Uterus (tissue), 4 donors: Measurements from ENCODE around the gene LCN6. TPM values are rescaled to one million over a fixed set of nuclear protein-coding genes. Genes with fewer than 3 reads are reported as not detected.

ENCODE experiments used
- DNase-seq, 2 donors: peaks; one replicate each; pipeline ENCODE4 v3.0.0-alpha.2; 2019 to 2020
- H3K27ac ChIP-seq, 2 donors: fragments of 200-600 bp; sonication (generic); 1 replicate in 1 of 2; 2 replicates in 1 of 2; pipeline ENCODE4 v1.5.1; 2016 to 2018
- H3K27me3 ChIP-seq, 2 donors: fragments of 200-600 bp; sonication (generic); one replicate each; pipeline ENCODE4 v1.5.1; 2018 to 2019; ENCODE audit warnings: control low read depth in 1 of 2
- H3K36me3 ChIP-seq, 2 donors: fragments of 200-600 bp; sonication (generic); one replicate each; pipeline ENCODE4 v1.5.1; 2019; ENCODE audit warnings: control low read depth in 1 of 2
- H3K4me1 ChIP-seq, 2 donors: fragments of 200-600 bp; sonication (generic); one replicate each; pipeline ENCODE4 v1.5.1; 2018 to 2019; ENCODE audit warnings: control low read depth in 1 of 2
- H3K4me3 ChIP-seq, 2 donors: fragments of 200-600 bp; sonication (generic); 1 replicate in 1 of 2; 2 replicates in 1 of 2; pipeline ENCODE4 v1.5.1; 2018 to 2019; ENCODE audit warnings: mild to moderate bottlenecking in 1 of 2
- H3K9me3 ChIP-seq, 2 donors: fragments of 200-600 bp; sonication (generic); one replicate each; pipeline ENCODE4 v1.5.1; 2019; ENCODE audit warnings: control low read depth in 1 of 2
- POLR2A ChIP-seq, 2 donors: fragments of 450-650 bp; IDR thresholded peaks; one replicate each; pipeline ENCODE4 v1.6.1; 2016; ENCODE audit warnings: antibody characterized with exemption in 2 of 2, mild to moderate bottlenecking in 1 of 2, moderate library complexity in 1 of 2
- intact Hi-C: fragments of 100-400 bp; cut with DNase I; formaldehyde crosslinking; loops from one replicate; pipeline ENCODE4 v1.15.1; 2023; ENCODE audit warnings: low total_unique reads
- total RNA-seq, 4 donors: library from RNA; depleted of rRNA in 3 of 4; stranded (reverse); fragments of >200 nt in 3 of 4; gene quantifications; one replicate each; pipeline versions ENCODE4 v1.1.0 to v1.2.4, GENCODE V29; 2014 to 2023
- TF ChIP-seq, protein P1 (sequence below), 4 experiments: fragments of 200-600 bp in 2 of 4; fragments of 450-650 bp in 2 of 4; sonication (generic) in 2 of 4; IDR thresholded peaks; one replicate each; pipeline ENCODE4 v1.5.1; 2016 to 2019; ENCODE audit warnings: antibody characterized with exemption in 4 of 4, mild to moderate bottlenecking in 2 of 4, moderate library complexity in 1 of 4
- donor health status: DM: yes; HTN: yes; CAD: no.

LCN6 gene
- total RNA-seq, 4 donors from 2014 or later: 1.2 to 164 (median 89.7) TPM

DNA sequence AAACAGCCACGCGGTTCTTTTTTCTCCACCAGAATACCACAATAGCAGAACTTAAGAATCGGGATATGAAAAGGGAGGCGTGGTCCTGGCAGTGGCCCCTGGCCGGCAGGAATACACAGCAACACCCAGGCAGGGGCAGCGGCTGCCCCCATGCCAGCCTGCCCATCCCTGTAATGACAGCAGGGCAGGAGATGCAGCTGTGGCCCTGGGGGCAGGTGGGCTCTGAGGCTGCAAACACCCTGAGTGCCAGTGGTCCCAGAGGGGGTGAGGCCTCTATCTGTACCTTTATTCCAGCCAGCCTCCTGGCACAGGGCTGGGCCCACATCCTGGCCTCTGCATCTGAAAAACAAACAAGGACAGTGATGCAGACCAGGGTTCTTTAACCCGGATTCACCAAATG lies 23.6 kb downstream of the LCN6 start:
- intact Hi-C loops: no loop called here
- H3K27ac ChIP-seq: no peak overlapping the region

DNA sequence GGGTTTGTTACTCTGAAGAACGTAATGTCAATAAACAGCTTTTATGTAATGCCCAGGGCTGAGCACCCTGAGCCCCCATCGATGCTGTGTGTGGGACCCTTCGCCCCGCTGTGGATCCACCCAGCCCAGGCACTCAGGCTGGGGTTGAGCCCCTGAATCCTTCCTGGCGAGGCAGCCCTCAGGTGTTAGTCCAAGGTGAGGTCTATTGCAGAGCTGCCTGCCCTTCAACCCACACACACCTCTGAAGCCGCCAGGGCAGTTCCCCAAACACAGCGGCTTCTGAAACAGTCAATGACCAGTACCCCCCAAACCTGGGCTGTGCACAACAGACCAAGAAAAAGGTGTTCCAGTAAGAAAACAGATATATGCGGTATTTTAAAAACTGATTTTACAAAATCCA lies 24.3 kb downstream of the LCN6 start:
- Histone ChIP-seq H3K36me3 (no peaks in the 10 kb centered on the region), H3K4me1 (peaks cover 0 to 21% of the 10 kb centered on the region in 2 donors)
- intact Hi-C loops: no loop called here

More for the DNA sequence above, 23.6 kb downstream of the LCN6 start:
- no peak overlapping the region for H3K4me3 ChIP-seq
- no peaks in the 10 kb centered on the region for H3K36me3 ChIP-seq
- TF ChIP-seq POLR2A (IDR thresholded peaks at IDR 0.05): no peak
- TF ChIP-seq, protein P1, sequence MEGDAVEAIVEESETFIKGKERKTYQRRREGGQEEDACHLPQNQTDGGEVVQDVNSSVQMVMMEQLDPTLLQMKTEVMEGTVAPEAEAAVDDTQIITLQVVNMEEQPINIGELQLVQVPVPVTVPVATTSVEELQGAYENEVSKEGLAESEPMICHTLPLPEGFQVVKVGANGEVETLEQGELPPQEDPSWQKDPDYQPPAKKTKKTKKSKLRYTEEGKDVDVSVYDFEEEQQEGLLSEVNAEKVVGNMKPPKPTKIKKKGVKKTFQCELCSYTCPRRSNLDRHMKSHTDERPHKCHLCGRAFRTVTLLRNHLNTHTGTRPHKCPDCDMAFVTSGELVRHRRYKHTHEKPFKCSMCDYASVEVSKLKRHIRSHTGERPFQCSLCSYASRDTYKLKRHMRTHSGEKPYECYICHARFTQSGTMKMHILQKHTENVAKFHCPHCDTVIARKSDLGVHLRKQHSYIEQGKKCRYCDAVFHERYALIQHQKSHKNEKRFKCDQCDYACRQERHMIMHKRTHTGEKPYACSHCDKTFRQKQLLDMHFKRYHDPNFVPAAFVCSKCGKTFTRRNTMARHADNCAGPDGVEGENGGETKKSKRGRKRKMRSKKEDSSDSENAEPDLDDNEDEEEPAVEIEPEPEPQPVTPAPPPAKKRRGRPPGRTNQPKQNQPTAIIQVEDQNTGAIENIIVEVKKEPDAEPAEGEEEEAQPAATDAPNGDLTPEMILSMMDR (IDR thresholded peaks at IDR 0.05): no peak
- H3K9me3 ChIP-seq: no peaks in the 10 kb centered on the region
- no peak for DNase-seq
- H3K27me3 ChIP-seq: no peaks in the 10 kb centered on the region
- H3K4me1 ChIP-seq: peaks cover 0 to 20% of the 10 kb centered on the region in 2 donors

DNA sequence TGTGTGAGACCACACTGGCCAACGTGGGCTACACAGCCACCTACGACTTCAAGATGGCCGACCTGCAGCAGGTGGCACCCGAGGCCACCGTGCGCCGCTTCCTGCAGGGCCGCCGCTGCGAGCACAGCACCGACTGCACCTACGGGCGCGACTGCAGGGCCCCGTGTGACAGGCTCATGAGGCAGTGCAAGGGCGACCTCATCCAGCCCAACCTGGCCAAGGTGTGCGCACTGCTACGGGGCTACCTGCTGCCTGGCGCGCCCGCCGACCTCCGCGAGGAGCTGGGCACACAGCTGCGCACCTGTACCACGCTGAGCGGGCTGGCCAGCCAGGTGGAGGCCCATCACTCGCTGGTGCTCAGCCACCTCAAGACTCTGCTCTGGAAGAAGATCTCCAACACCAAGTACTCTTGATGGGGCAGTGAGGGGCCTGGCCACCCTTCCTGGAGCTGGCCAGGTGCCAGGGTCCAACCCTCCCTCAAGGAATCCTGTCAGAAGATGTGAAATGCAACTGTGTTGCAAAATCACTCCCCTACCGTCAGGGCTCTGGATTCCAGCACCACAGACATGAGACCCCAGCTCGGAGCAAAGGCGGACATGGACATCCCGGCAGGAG lies 24.9 kb downstream of the LCN6 start:
- intact Hi-C loops: no loop called here
- Histone ChIP-seq H3K9me3 (no peaks in the 10 kb centered on the region), H3K27ac (no peak overlapping the region), H3K27me3 (no peaks in the 10 kb centered on the region), H3K4me1 (peaks cover 0 to 21% of the 10 kb centered on the region in 2 donors), H3K4me3 (no peak overlapping the region), H3K36me3 (no peaks in the 10 kb centered on the region)
- TF ChIP-seq, protein P1 (IDR thresholded peaks at IDR 0.05): no peak
- TF ChIP-seq POLR2A (IDR thresholded peaks at IDR 0.05): no peak
- DNase-seq: no peak

More for the DNA sequence above, 24.3 kb downstream of the LCN6 start:
- Histone ChIP-seq H3K9me3 (no peaks in the 10 kb centered on the region), H3K27ac (no peak overlapping the region), H3K4me3 (no peak overlapping the region), H3K27me3 (no peaks in the 10 kb centered on the region)
- TF ChIP-seq, protein P1 (IDR thresholded peaks at IDR 0.05): no peak
- TF ChIP-seq POLR2A (IDR thresholded peaks at IDR 0.05): no peak
- DNase-seq: no peak

DNA sequence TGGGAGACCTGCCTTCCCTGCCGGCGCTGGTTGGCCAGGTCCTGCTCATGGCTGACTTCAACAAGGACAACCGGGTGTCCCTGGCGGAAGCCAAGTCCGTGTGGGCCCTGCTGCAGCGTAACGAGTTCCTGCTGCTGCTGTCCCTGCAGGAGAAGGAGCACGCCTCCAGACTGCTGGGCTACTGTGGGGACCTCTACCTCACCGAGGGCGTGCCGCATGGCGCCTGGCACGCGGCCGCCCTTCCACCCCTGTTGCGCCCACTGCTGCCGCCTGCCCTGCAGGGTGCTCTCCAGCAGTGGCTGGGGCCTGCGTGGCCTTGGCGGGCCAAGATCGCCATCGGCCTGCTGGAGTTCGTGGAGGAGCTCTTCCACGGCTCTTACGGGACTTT lies 25.4 kb downstream of the LCN6 start:
- DNase-seq: no peak
- TF ChIP-seq, protein P1 (IDR thresholded peaks at IDR 0.05): no peak
- TF ChIP-seq POLR2A (IDR thresholded peaks at IDR 0.05): no peak
- Histone ChIP-seq H3K4me1 (peaks cover 0 to 21% of the 10 kb centered on the region in 2 donors), H3K27me3 (no peaks in the 10 kb centered on the region), H3K36me3 (no peaks in the 10 kb centered on the region), H3K27ac (no peak overlapping the region), H3K4me3 (no peak overlapping the region), H3K9me3 (no peaks in the 10 kb centered on the region)
- intact Hi-C loops: no loop called here

DNA sequence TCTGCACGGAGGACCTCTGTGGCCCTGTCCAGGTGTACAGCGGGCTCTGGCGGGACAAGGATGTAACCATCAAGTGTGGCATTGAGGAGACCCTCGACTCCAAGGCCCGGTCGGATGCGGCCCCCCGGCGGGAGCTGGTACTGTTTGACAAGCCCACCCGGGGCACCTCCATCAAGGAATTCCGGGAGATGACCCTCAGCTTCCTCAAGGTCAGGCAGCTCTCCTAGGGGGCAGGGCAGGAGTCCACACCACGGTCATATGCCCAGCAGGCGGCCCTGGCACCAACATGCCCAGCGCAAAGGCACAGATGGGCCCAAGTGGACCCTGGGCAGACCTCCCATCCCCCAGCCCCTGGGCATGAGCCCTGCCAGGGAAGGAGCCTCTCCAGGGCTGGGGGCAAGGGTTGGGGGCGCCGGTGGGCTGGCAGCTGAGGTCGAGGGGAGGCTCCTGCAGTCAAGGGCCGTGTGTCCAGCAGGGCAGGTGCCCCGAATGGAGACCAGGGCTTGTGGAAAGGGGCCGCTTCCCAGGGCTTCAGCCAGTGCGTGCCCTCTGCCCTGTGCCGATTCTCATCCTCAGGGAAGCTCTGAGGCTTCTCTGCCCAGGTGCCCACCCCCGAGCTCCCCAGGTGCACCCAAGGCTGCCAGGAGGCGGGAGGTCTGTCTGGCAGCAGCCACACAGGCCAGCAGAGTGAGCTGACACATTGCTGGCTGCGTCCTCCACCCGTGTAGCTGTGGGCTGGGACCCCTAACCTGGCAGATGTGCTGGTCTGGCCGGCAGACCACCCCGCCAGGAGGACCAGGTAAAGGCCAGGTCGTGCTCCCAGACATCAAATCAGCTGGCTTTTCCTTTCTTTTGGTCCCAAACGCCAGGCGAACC lies 26.0 kb downstream of the LCN6 start:
- no peak overlapping the region for H3K27ac ChIP-seq
- intact Hi-C loops: no loop called here
- H3K27me3 ChIP-seq: no peaks in the 10 kb centered on the region
- H3K4me3 ChIP-seq: no peak overlapping the region
- no peaks in the 10 kb centered on the region for H3K9me3 ChIP-seq
- peaks cover 0 to 21% of the 10 kb centered on the region in 2 donors for H3K4me1 ChIP-seq
- DNase-seq: no peak
- no peak for TF ChIP-seq POLR2A (IDR thresholded peaks at IDR 0.05)
- TF ChIP-seq, protein P1 (IDR thresholded peaks at IDR 0.05): no peak
- no peaks in the 10 kb centered on the region for H3K36me3 ChIP-seq
